Subcutaneous adipose tissue (tissue), 4 donors: ENCODE results near the gene UBA7. TPM values are rescaled to one million over a fixed set of nuclear protein-coding genes. Genes with fewer than 3 reads are reported as not detected.

Experiments used
- CTCF ChIP-seq: fragments of 450-650 bp; IDR thresholded peaks from one replicate; pipeline ENCODE4 v1.5.1; 2016; ENCODE audit warnings: low read depth, mild to moderate bottlenecking, control low read depth, antibody characterized with exemption, moderate library complexity
- total RNA-seq, 4 donors: library from RNA; depleted of rRNA; stranded (reverse); fragments of >200 nt; gene quantifications; one replicate each; pipeline ENCODE4 v1.1.0, GENCODE V29; 2016

Gene UBA7
- total RNA-seq, 4 donors from 2014 or later: 16.8 to 65.7 (median 42.7) TPM

- no peak for TF ChIP-seq CTCF
Observed at GRCh38 chr3:49794926-49795905, 18.5 kb downstream of the UBA7 start.

- TF ChIP-seq CTCF: no peak
Observed at GRCh38 chr3:49794431-49794830, 19.3 kb downstream of the UBA7 start.

- no peak for TF ChIP-seq CTCF
Observed at GRCh38 chr3:49793486-49794085, 20.2 kb downstream of the UBA7 start.

GRCh38 chr3:49792371-49793150 lies 21.2 kb downstream of the UBA7 start:
- no peak for TF ChIP-seq CTCF

- TF ChIP-seq CTCF: no peak
Observed at GRCh38 chr3:49791571-49791970, 22.2 kb downstream of the UBA7 start.

- no peak for TF ChIP-seq CTCF
Observed at GRCh38 chr3:49790626-49791411, 22.9 kb downstream of the UBA7 start.
